Measurements from ENCODE around the gene PUM1.
"Not testable (repeated sequence)": the region's sequence is repeated elsewhere in the genome, so short reads cannot be mapped to it uniquely, and the experiment has no call there.

The PUM1 gene
- 155 to 265 (median 188) reads per million in 9 experiments for total RNA-seq

- DNase-seq = peak; percentile 97 to 98 (median 98)
- Mint-ChIP-seq H3K4me1 (ENCODE audit: low read depth in 2 of 2) (peaks cover 26 to 30% of the 10 kb centered on the region in 2 donors), H3K27ac (peak within 1 kb of the TSS; percentile 95 to 99), H3K36me3 (ENCODE audit: insufficient read depth) (peaks cover 13% of the 10 kb centered on the region), H3K9me3 (no peaks in the 10 kb centered on the region), H3K27me3 (no peaks in the 10 kb centered on the region), H3K4me3 (peak within 1 kb of the TSS; percentile 93 to 99)
- ATAC-seq (replicated peaks) = peak; percentile 97
These were observed at the start of gene PUM1 for GRCh38 chr1:31065310-31066217. Gene PUM1 (minus strand): TSS chr1:31065717. CDS start chr1:31059566, 6,151 bp downstream.

- Mint-ChIP-seq H3K4me1 (ENCODE audit: low read depth in 2 of 2) (no peaks in the 10 kb centered on the region), H3K27ac (no peak overlapping the region), H3K9me3 (no peaks in the 10 kb centered on the region), H3K36me3 (ENCODE audit: insufficient read depth) (no peaks in the 10 kb centered on the region), H3K4me3 (no peak overlapping the region), H3K27me3 (peaks cover 16 to 41% of the 10 kb centered on the region in 2 donors)
- DNase-seq = no peak
- ATAC-seq (replicated peaks) = no peak
These were observed 46.9 kb upstream of the PUM1 start for GRCh38 chr1:31112266-31112935.

GRCh38 chr1:31111290-31111951 is 45.9 kb upstream of the PUM1 start:
- ATAC-seq (replicated peaks) = no peak
- H3K4me3 Mint-ChIP-seq = no peak overlapping the region
- H3K4me1 Mint-ChIP-seq (ENCODE audit: low read depth in 2 of 2) = no peaks in the 10 kb centered on the region
- no peaks in the 10 kb centered on the region for H3K36me3 Mint-ChIP-seq (ENCODE audit: insufficient read depth)
- peaks cover 10 to 37% of the 10 kb centered on the region in 2 donors for H3K27me3 Mint-ChIP-seq
- H3K9me3 Mint-ChIP-seq = no peaks in the 10 kb centered on the region
- no peak overlapping the region for H3K27ac Mint-ChIP-seq
- no peak for DNase-seq

- H3K27me3 Mint-ChIP-seq = peaks cover 5 to 32% of the 10 kb centered on the region in 2 donors
- H3K4me1 Mint-ChIP-seq (ENCODE audit: low read depth in 2 of 2) = no peaks in the 10 kb centered on the region
- no peak overlapping the region for H3K27ac Mint-ChIP-seq
These were observed 45.3 kb upstream of the PUM1 start for GRCh38 chr1:31110846-31111245.

GRCh38 chr1:31108861-31109260 is 43.3 kb upstream of the PUM1 start:
- DNase-seq (no peak), ATAC-seq (replicated peaks) (no peak)
- H3K27me3 Mint-ChIP-seq = peaks cover 0 to 27% of the 10 kb centered on the region in 2 donors

More at GRCh38 chr1:31110846-31111245, 45.3 kb upstream of the PUM1 start:
- DNase-seq (no peak), ATAC-seq (replicated peaks) (no peak)
- no peaks in the 10 kb centered on the region for H3K36me3 Mint-ChIP-seq (ENCODE audit: insufficient read depth)
- no peaks in the 10 kb centered on the region for H3K9me3 Mint-ChIP-seq
- H3K4me3 Mint-ChIP-seq = no peak overlapping the region

GRCh38 chr1:31105646-31106045 is 40.1 kb upstream of the PUM1 start:
- Mint-ChIP-seq H3K27me3 (peaks cover 0 to 19% of the 10 kb centered on the region in 2 donors), H3K4me3 (no peak overlapping the region), H3K27ac (no peak overlapping the region), H3K36me3 (ENCODE audit: insufficient read depth) (no peaks in the 10 kb centered on the region), H3K4me1 (ENCODE audit: low read depth in 2 of 2) (no peaks in the 10 kb centered on the region), H3K9me3 (no peaks in the 10 kb centered on the region)
- ATAC-seq (replicated peaks) = no peak
- no peak for DNase-seq

More at GRCh38 chr1:31108861-31109260, 43.3 kb upstream of the PUM1 start:
- H3K4me3 Mint-ChIP-seq = no peak overlapping the region
- no peaks in the 10 kb centered on the region for H3K9me3 Mint-ChIP-seq
- no peaks in the 10 kb centered on the region for H3K4me1 Mint-ChIP-seq (ENCODE audit: low read depth in 2 of 2)
- H3K27ac Mint-ChIP-seq = no peak overlapping the region
- no peaks in the 10 kb centered on the region for H3K36me3 Mint-ChIP-seq (ENCODE audit: insufficient read depth)

- no peak overlapping the region for H3K27ac Mint-ChIP-seq
- H3K9me3 Mint-ChIP-seq = no peaks in the 10 kb centered on the region
- no peaks in the 10 kb centered on the region for H3K27me3 Mint-ChIP-seq
- H3K4me3 Mint-ChIP-seq = no peak overlapping the region
- no peaks in the 10 kb centered on the region for H3K4me1 Mint-ChIP-seq (ENCODE audit: low read depth in 2 of 2)
- ATAC-seq (replicated peaks) = no peak
- no peaks in the 10 kb centered on the region for H3K36me3 Mint-ChIP-seq (ENCODE audit: insufficient read depth)
- no peak for DNase-seq
These were observed 37.0 kb upstream of the PUM1 start for GRCh38 chr1:31102501-31102950.

GRCh38 chr1:31101147-31101502 is 35.6 kb upstream of the PUM1 start:
- no peaks in the 10 kb centered on the region for H3K27me3 Mint-ChIP-seq
- DNase-seq (no peak), ATAC-seq (replicated peaks) (no peak)
- H3K27ac Mint-ChIP-seq = no peak overlapping the region
- H3K4me1 Mint-ChIP-seq (ENCODE audit: low read depth in 2 of 2) = no peaks in the 10 kb centered on the region
- no peak overlapping the region for H3K4me3 Mint-ChIP-seq
- H3K9me3 Mint-ChIP-seq = no peaks in the 10 kb centered on the region
- H3K36me3 Mint-ChIP-seq (ENCODE audit: insufficient read depth) = no peaks in the 10 kb centered on the region

GRCh38 chr1:31099293-31100032 is 33.9 kb upstream of the PUM1 start:
- ATAC-seq (replicated peaks) = no peak
- Mint-ChIP-seq H3K9me3 (no peaks in the 10 kb centered on the region), H3K36me3 (ENCODE audit: insufficient read depth) (no peaks in the 10 kb centered on the region), H3K4me3 (no peak overlapping the region), H3K4me1 (ENCODE audit: low read depth in 2 of 2) (no peaks in the 10 kb centered on the region), H3K27me3 (no peaks in the 10 kb centered on the region), H3K27ac (no peak overlapping the region)
- no peak for DNase-seq

- no peak overlapping the region for H3K27ac Mint-ChIP-seq
- H3K27me3 Mint-ChIP-seq = no peaks in the 10 kb centered on the region
- H3K9me3 Mint-ChIP-seq = no peaks in the 10 kb centered on the region
- DNase-seq (no peak), ATAC-seq (replicated peaks) (no peak)
- H3K36me3 Mint-ChIP-seq (ENCODE audit: insufficient read depth) = no peaks in the 10 kb centered on the region
- H3K4me3 Mint-ChIP-seq = no peak overlapping the region
- no peaks in the 10 kb centered on the region for H3K4me1 Mint-ChIP-seq (ENCODE audit: low read depth in 2 of 2)
These were observed 30.5 kb upstream of the PUM1 start for GRCh38 chr1:31095985-31096384.

GRCh38 chr1:31095298-31095981 is 29.9 kb upstream of the PUM1 start:
- Mint-ChIP-seq H3K9me3 (no peaks in the 10 kb centered on the region), H3K27me3 (no peaks in the 10 kb centered on the region), H3K4me3 (no peak overlapping the region), H3K27ac (no peak overlapping the region), H3K36me3 (ENCODE audit: insufficient read depth) (no peaks in the 10 kb centered on the region), H3K4me1 (ENCODE audit: low read depth in 2 of 2) (no peaks in the 10 kb centered on the region)
- DNase-seq = no peak
- ATAC-seq (replicated peaks) = no peak

- not testable (repeated sequence) for H3K4me3 Mint-ChIP-seq; ATAC-seq (replicated peaks); H3K9me3 Mint-ChIP-seq; DNase-seq; H3K27me3 Mint-ChIP-seq; H3K4me1 Mint-ChIP-seq (ENCODE audit: low read depth in 2 of 2); H3K36me3 Mint-ChIP-seq (ENCODE audit: insufficient read depth); H3K27ac Mint-ChIP-seq
These were observed 22.6 kb upstream of the PUM1 start for GRCh38 chr1:31088081-31088480.
